Suppressor macrophage (primary cell): Measurements from ENCODE around the gene MBD3L5.
"Not testable (repeated sequence)": the region's sequence is repeated elsewhere in the genome, so short reads cannot be mapped to it uniquely, and the experiment has no call there.

Source experiments
- DNase-seq, 4 experiments: peaks; one replicate each; pipeline ENCODE4 v3.0.0-alpha.2; 2020 to 2022

Gene MBD3L5

DNA sequence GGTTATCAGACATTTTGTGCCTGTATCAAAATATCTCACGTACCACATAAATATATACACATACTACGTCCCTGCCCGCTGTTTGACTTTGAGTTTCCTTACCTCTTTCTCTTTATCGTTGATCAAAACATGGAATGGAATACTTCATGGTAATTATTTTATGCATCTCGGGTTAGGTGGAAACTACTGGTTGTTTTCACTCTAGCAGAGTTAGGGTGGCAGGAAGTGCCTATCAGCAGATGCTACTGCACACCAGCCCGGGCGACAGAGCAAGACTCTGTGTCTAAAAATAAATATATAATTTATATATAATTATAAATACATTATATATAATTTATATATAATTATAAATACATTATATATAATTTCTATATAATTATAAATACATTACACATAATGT is 22.5 kb downstream of the MBD3L5 start:
- DNase-seq, result not testable (repeated sequence)

DNA sequence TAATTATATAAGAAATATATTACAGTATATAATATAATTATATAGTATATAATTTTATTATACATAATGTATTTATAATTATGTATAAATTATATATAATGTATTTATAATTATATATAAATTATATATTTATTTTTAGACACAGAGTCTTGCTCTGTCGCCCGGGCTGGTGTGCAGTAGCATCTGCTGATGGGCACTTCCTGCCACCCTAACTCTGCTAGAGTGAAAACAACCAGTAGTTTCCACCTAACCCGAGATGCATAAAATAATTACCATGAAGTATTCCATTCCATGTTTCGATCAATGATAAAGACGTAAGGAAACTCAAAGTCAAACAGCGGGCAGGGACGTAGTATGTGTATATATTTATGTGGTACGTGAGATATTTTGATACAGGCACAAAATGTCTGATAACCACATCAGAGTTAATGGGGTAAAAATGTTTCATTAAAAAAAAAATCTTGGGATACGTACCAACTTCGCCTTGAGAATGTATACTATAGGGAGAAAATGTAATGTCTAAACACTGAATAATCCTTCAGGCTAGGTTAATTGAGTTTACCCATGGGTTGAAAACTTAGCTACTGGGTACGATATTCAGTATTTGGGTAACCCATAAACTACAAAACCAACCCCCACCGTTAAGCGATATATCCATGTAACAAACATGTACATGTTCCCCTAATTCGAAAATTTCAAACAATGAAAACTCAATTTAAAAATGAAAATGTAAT is 24.4 kb downstream of the MBD3L5 start:
- not testable (repeated sequence) for DNase-seq

DNA sequence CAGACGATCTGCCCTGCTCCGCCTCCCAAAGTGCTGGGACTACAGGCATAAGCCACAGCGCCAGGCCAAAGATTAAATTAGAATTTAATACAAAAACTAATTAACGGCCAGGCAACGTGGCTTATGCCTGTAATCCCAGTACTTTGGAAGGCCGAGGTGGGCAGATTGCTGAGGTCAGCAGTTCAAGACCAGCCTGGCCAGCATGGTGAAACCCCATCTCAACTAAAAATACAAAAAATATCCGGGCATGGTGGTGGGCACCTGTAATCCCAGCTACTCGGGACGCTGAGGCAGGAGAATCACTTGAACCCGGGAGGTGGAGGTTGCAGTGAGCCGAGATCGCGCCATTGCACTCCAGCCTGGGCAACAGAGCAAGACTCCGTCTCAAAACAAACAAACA is 25.3 kb downstream of the MBD3L5 start:
- not testable (repeated sequence) for DNase-seq

DNA sequence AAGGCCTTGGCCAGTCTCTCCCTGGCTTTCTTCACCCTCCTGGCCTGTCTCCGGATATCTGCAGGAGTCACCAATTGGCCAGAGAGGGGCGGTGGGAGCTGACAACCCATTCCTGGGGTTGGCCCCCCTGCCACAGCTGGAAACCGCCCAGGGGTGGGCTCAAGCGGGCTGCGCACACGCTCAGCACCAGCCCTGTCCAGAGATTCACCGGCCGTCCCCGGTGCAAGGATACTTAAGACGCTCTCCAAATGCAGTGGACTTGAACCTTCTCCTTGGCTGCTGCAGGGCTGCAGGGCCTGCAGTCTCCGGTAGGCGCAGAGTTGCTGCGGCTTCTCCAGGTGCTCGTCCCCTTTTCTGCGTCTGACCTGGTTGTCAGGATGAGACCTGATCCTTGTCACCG is 26.0 kb downstream of the MBD3L5 start:
- DNase-seq, result not testable (repeated sequence)

DNA sequence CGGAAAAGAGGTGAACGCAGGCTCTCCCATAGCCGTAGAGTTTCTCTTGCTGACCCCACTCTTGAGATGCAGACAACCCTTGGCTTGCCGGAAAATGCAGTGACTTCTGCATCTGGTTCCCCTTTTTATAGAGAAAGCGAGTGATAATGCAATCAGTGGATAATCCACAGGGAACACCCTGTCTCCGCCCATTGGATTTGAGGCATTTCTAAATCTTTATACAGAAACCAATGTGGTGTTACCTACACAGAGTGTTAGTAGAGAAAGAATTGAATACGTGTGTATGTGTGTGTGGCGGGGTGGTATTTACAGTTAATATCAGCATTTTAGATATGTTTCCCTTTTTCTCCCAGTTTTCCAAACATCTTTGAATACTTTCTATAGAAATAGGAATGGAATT is 28.2 kb downstream of the MBD3L5 start, which contains the start of gene MBD3L3:
Gene MBD3L3 (minus strand): TSS at position 101 of the 400 bp plus-strand sequence. CDS start 71 bp downstream, at position 30.
- DNase-seq, result not testable (repeated sequence)

DNA sequence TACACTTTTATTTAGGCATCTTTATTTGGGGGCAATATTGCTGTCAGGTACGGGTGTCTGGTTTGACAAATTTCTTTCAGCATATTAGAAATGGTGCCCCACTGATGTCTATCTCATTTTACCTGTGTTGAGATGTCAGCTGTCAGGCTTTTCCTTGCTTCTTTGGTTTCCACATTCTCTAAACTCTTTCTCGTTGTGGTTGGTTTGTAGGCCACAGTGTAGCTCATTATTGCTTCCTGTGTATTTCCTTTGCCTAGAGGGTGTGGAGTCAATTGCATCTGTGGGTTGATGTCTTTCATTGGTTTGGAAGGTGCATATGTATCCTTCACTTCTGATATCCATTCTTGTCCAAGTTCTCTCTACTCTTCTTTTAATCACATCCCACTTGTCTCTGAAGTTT is 29.6 kb downstream of the MBD3L5 start:
- not testable (repeated sequence) for DNase-seq

DNA sequence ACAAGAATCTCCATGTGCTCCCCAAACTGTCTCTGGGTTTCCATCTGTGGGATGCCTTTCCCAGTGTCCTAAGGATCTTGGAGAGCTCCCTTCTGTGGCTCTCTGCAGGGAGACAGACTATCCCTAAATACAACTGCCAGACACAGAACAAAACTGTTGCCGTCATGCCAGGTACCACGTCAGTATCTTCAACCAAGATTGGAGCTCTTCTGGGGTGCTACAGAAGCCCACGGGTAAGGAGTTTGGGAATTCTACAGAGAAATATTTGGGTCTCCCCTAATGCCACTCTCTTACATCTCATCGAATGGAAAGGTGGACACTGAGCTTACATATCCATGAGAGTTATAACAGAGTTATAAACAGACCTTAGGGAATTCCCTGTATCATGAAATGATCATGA is 33.0 kb downstream of the MBD3L5 start:
- no peak for DNase-seq

DNA sequence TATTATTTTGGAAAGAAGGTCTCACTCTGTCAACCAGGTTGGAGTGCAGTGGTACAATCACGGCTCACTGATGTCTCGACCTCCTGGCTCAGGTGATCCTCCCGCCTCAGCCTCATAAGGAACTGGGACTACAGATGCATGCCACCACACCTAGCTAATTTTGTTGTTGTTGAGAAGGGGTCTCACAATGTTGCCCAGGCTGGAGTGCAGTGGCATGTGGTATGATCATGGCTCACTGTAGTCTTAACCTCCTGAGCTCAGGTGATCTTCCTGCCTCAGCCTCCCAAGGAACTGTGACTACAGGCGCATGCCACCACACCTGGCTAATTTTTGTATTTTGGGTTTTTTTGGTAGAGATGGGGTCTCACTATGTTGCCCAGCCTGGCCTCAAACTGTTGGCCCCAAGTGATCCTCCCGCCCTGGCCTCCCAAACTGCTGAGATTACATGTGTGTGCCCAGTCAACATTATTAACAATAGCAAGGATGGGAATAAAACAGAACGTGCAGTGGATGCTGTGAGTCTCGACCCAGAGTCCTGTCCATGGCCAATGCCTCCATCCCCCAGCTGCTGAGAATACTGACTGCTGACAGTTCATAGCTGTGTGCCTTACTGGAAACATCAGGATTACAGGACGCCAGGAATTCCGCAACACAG is 33.5 kb downstream of the MBD3L5 start:
- no peak for DNase-seq

DNA sequence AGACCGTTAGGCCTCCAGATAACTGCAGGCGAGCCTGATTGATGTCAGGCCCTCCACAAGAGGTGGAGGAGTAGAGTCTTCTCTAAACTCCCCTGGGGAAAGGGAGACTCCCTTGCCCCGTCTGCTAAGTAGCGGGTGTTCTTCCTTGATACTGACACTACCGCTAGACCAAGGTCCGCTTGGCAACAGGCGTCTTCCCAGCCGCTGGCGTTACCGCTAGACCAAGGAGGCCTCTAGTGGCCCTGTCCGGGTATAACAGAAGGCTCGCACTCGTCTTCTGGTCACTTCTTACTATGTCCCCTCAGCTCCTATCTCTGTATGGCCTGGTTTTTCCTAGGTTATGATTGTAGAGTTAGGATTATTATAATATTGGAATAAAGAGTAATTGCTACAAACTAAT is 36.7 kb downstream of the MBD3L5 start:
- DNase-seq, result peak in 3 of 4 experiments; percentile 23 to 30 (median 24)

DNA sequence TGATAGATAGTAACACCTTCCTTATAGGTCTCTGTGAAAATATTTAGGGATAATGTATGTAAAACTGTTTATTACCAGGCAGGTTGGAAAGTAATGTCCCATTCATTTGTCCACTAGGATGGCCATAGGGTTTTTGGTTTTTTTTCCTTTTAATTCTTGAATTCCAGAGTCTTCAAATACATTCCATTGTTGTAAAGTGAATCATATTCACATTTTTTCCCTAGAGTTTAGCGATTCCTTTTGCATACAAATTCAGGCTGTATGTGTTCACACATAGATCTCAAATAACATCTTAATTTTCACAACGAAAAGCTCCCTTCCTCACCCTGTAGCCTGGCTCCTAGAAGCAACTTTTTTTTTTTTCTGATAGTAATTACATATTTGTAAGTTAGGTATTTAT is 37.3 kb downstream of the MBD3L5 start:
- no peak for DNase-seq

DNA sequence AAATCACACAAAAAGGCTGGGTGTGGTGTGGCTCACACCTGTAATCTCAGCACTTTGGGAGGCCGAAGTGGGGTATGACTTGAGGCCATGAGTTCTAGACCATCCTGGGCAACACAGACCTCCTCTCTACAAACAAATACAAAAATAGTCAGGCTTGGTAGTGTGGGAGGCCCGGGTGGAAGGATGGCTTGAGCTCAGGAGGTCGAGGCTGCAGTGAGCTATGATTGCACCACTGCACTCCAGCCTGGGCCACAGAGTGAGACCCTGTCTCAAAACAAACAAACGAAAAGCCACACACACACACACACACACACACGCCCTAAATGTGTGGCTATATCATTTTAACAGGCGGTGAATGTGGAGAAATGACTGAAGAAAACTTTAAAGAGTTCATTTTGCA is 38.2 kb downstream of the MBD3L5 start:
- DNase-seq, result no peak

DNA sequence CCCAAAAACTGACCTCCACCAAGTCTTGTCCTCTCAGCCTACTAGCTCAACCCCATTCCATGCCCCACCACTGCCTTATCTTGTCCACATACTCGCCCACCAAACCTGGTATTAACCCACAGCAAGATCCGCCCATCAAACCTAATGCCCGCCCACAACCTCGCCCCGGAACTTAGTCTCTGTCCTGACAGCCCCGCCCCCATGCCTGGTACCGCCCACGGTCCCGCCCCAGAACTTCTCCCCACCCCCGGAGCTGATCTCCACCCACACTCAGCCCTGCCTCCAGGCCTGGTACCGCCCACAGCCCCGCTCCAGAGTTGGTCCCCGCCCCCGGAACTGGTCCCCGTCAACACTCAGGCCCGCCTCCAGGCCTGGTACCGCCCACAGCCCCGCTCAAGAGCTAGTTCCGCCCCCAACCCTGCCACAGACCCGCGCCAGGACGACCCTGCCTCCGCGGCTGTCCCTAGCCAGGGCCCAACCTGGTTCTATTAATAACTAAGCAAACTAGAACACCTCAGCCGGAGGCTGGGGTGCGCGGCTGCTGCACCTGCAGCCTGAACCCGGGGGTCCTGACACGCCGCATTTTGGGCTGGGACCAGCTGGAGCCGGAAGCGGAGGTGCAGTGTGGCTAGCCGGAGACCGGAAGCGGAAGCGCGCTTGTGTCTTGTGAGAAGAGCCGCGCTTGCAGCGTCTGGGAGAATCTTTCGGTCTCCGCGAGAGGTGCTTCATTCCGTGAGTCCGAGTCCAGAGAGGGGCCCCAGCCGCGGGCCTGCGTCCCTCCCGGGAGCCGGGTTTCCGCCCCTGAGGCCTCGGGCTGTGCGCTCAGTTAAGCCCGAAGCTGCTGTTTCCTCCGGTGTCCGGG is 38.9 kb downstream of the MBD3L5 start, which contains the start of gene ZNF557:
Gene ZNF557 (plus strand): TSS at position 662 of the 862 bp plus-strand sequence. CDS start 5,372 bp downstream, outside the sequence.
- DNase-seq, result peak; percentile 97 to 99 (median 98)

DNA sequence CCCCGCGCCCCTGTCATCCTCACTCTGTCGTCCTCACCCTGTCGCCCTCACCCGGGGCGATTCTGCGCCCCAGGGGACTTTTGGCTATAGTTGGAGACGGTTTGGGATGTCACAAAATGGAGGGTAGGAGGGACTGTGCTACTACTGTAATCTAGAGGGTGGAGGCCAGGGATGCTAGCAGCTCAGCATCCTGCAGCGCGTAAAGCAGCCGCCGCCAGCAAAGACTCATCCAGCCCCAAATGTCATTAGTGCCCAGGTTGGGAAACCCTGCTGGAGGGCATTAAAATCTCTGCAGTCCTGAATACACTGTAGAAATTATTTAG is 39.5 kb downstream of the MBD3L5 start:
- DNase-seq, result peak in 1 of 4 experiments; percentile 15

DNA sequence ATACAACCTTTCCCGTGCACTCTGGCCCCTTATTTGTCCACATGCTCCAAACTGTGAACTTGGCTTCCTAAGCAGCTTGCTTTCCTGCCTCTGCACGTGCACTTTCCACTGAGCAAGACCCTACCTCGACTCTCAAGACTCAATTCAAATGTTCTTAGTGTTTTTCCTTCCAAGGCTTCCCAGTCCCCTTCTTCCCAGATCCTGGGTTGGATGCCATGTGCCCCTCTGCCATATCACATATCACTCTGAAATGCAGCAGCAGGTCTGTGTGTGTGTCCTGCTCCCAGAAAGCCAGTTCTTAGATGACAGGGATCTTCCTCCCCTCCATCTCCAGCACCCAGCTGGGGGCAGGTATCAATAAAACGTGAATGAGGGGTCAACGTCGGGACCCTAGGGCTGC is 42.2 kb downstream of the MBD3L5 start:
- DNase-seq, result no peak

DNA sequence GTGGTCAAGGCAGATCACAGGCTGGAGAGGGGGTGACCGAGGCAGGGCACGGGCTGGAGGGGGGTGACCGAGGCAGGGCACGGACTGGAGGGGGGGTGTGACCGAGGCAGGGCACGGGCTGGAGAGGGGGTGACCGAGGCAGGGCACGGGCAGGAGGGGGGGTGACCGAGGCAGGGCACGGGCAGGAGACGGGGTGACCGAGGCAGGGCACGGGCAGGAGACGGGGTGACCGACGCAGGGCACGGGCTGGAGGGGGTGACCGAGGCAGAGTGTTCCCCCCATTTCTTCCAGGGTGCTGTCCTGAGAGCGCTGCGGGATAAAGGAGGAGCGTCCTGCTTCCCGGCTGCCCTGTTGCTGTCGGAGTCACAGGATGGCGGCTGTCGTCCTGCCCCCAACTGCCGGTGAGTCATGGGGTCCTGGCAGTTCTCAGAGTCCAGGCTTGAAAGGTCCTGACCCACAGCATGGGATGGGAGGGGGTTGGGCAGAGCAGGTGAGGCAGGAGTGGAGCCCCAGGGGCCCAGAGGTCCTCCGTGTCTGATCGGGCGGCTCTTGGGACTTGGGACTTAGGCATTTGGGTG is 44.4 kb downstream of the MBD3L5 start:
- no peak for DNase-seq

DNA sequence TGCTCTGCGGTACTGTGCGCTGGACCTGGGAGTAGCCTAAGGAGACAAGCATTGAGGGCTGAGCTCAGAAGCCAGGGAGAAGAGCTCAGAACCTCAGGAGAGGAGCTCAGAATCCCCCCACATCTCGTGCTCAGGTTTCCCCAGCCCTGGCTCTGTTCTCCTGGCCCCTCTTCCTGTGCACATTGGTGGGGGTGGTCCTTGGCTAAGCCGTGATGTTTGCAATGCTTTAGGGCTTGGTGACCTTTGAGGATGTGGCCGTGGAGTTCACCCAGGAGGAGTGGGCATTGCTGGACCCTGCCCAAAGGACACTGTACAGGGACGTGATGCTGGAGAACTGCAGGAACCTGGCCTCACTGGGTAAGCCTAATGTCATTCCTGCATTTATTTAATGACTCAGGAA is 45.8 kb downstream of the MBD3L5 start:
- DNase-seq, result no peak

DNA sequence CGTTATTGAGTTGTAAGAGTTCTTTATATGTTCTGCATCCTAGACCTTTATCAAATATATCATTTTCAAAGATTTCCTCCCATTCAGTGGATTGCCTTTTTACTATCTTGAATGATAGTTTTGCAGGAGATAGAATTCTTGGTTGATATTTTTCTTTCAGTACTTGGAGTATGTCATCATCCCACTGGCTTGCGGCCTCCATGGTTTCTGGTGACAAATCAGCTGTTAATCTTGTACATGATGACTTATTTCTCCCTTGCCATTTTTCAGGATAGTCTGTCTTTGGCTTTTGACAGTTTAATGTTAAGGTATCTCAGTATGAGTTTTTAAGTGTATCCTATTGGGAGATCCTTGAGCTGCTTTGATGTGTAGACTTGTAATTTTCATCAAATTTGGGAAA is 47.6 kb downstream of the MBD3L5 start:
- DNase-seq, result peak in 1 of 4 experiments; percentile 11
